Adrenal gland (tissue), 5 donors: ENCODE measurements around the gene PKDCC.

ENCODE experiments used
- POLR2A ChIP-seq, 2 donors: fragments of 450-650 bp; IDR thresholded peaks; one replicate each; pipeline ENCODE4 v1.6.1; 2017; ENCODE audit warnings: antibody characterized with exemption in 2 of 2, mild to moderate bottlenecking in 2 of 2, moderate library complexity in 1 of 2
- TF ChIP-seq, protein P1 (sequence below), 6 experiments: fragments of 450-650 bp in 4 of 6; fragments of 200-600 bp in 2 of 6; sonication (generic) in 1 of 6; IDR thresholded peaks; 1 replicate in 5 of 6; 2 replicates in 1 of 6; pipeline versions ENCODE4 v1.5.1 to v1.8.0; 2016 to 2021; ENCODE audit warnings: antibody characterized with exemption in 6 of 6, mild to moderate bottlenecking in 2 of 6, moderate library complexity in 1 of 6
- donor health status: DM: no; HTN: no; CAD: no.

DNA sequence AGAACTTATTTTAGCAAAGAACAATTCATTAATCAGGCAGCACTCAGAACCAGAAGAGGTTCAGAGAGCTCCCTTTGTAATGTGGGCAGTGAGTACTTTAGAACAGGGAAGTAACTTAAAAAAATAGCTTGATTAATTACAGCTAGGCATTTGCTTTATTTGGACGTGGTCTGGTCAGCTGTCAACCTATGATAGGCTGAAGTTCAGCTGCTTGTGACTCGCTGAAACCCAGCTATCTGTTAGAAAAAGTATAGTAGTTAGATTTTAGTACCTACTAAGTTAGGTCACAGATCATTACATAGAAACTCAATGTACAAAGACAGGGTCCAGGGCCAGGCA is 40.0 kb downstream of the PKDCC start:
- TF ChIP-seq, protein P1, sequence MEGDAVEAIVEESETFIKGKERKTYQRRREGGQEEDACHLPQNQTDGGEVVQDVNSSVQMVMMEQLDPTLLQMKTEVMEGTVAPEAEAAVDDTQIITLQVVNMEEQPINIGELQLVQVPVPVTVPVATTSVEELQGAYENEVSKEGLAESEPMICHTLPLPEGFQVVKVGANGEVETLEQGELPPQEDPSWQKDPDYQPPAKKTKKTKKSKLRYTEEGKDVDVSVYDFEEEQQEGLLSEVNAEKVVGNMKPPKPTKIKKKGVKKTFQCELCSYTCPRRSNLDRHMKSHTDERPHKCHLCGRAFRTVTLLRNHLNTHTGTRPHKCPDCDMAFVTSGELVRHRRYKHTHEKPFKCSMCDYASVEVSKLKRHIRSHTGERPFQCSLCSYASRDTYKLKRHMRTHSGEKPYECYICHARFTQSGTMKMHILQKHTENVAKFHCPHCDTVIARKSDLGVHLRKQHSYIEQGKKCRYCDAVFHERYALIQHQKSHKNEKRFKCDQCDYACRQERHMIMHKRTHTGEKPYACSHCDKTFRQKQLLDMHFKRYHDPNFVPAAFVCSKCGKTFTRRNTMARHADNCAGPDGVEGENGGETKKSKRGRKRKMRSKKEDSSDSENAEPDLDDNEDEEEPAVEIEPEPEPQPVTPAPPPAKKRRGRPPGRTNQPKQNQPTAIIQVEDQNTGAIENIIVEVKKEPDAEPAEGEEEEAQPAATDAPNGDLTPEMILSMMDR (IDR thresholded peaks at IDR 0.05), result no peak
- no peak for TF ChIP-seq POLR2A (IDR thresholded peaks at IDR 0.05)
